ENCODE measurements around the gene NELFB. TPM values are rescaled to one million over a fixed set of nuclear protein-coding genes. Genes with fewer than 3 reads are reported as not detected.
"Not testable (repeated sequence)": the region's sequence is repeated elsewhere in the genome, so short reads cannot be mapped to it uniquely, and the experiment has no call there.

The NELFB gene
- total RNA-seq, 1 donor: 47.1 TPM

DNA sequence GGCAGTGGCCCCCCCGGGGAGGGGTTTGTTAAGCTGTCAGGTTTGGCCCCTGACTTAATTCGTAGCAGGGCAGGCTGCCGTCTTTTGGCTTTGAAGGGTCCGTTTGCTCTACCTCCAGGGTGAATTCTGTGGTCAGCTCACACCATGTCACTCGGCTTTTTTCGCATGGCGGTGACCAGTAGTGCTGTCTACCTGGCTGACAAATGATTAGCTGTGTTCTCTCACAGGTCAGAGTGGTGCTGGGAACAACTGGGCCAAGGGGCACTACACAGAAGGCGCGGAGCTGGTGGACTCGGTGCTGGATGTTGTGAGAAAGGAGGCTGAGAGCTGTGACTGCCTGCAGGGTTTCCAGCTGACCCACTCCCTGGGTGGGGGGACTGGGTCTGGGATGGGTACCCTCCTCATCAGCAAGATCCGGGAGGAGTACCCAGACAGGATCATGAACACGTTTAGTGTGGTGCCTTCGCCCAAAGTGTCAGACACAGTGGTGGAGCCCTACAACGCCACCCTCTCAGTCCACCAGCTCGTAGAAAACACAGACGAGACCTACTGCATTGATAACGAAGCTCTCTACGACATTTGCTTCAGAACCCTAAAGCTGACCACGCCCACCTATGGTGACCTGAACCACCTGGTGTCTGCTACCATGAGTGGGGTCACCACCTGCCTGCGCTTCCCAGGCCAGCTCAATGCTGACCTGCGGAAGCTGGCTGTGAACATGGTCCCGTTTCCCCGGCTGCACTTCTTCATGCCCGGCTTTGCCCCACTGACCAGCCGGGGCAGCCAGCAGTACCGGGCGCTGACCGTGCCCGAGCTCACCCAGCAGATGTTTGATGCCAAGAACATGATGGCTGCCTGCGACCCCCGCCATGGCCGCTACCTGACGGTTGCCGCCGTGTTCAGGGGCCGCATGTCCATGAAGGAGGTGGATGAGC is 12.6 kb upstream of the NELFB start:
- TF ChIP-seq CTCF (IDR thresholded peaks at IDR 0.05; ENCODE audit: insufficient read depth, low read depth, low read length): no peak
- peak overlapping the region; percentile 85 for H3K4me3 ChIP-seq (ENCODE audit: low read depth, low read length)
- no peak for DNase-seq (ENCODE audit: low read depth)

DNA sequence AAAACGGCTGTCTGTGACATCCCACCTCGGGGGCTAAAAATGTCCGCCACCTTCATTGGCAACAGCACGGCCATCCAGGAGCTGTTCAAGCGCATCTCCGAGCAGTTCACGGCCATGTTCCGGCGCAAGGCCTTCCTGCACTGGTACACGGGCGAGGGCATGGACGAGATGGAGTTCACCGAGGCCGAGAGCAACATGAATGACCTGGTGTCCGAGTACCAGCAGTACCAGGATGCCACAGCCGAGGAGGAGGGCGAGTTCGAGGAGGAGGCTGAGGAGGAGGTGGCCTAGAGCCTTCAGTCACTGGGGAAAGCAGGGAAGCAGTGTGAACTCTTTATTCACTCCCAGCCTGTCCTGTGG is 11.9 kb upstream of the NELFB start:
- H3K4me3 ChIP-seq (ENCODE audit: low read depth, low read length); DNase-seq (ENCODE audit: low read depth): not testable (repeated sequence)

DNA sequence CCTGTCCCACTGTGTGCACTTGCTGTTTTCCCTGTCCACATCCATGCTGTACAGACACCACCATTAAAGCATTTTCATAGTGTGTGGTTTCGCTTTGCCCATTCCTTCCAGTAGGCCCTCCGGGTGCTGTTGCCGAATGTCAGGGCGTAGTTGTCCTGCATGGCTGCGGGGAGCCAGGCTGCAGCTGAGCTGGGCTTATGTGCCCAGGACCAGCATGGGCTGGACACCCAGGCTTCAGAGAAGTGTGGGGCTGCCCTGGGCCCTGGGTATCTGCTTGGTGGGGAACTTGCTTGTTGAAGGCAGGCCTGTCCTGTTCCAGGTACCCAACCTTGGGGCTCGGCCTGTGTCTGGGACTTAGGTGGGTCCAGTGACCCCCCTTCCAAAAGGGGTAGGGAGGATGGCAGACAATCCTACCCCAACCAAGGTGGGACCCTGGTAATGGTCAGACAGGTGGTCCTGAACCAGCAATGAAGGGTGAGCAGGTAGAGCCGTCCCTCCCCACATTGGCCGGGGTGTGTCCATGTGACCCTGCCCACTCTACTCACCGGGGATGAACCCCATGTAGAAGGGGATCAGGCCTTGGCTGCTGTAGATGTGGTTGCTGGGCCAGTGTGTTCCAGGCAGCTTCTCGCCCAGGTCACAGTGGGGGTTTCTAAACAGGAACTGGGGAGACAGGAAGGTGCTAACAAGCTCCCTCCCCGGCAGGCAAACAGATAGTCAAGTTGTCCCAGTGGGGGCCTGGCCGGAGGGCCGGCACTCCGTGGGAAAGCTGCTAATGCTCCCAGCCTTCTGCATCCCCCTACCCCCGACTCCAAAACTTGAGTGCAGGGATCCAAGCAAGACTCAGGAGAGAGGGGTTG is 11.3 kb upstream of the NELFB start:
- no peak overlapping the region for H3K4me3 ChIP-seq (ENCODE audit: low read depth, low read length)
- TF ChIP-seq CTCF (IDR thresholded peaks at IDR 0.05; ENCODE audit: insufficient read depth, low read depth, low read length): no peak
- no peak for DNase-seq (ENCODE audit: low read depth)

GRCh38 chr9:137244486-137245449 is 10.4 kb upstream of the NELFB start:
- no peak overlapping the region for H3K4me3 ChIP-seq (ENCODE audit: low read depth, low read length)
- TF ChIP-seq CTCF (IDR thresholded peaks at IDR 0.05; ENCODE audit: insufficient read depth, low read depth, low read length): no peak
- no peak for DNase-seq (ENCODE audit: low read depth)

GRCh38 chr9:137245450-137246421 is 9.4 kb upstream of the NELFB start:
- no peak overlapping the region for H3K4me3 ChIP-seq (ENCODE audit: low read depth, low read length)
- no peak for DNase-seq (ENCODE audit: low read depth)
- TF ChIP-seq CTCF (IDR thresholded peaks at IDR 0.05; ENCODE audit: insufficient read depth, low read depth, low read length): no peak

GRCh38 chr9:137247135-137247915 is 7.8 kb upstream of the NELFB start:
- TF ChIP-seq CTCF (IDR thresholded peaks at IDR 0.05; ENCODE audit: insufficient read depth, low read depth, low read length): no peak
- no peak overlapping the region for H3K4me3 ChIP-seq (ENCODE audit: low read depth, low read length)
- DNase-seq (ENCODE audit: low read depth): no peak
